Fibroblast of lung (primary cell): ENCODE data around the gene SPATA6L. TPM values are rescaled to one million over a fixed set of nuclear protein-coding genes. Genes with fewer than 3 reads are reported as not detected.

Experiments used
- DNase-seq, 2 donors: peaks; one replicate each; pipeline versions ENCODE4 v3.0.0 to v3.0.0-alpha.2; 2010; ENCODE audit warnings: low read depth in 2 of 2
- H2AFZ ChIP-seq: 2 replicates; pipeline ENCODE4 v1.5.1; 2012; ENCODE audit warnings: low read length, control low read depth, inconsistent platforms
- H3K27ac ChIP-seq: 2 replicates; pipeline ENCODE4 v1.5.1; 2011; ENCODE audit warnings: low read length, control low read depth; ENCODE audit not compliant: insufficient read depth
- H3K27me3 ChIP-seq: 2 replicates; pipeline ENCODE4 v1.5.1; 2011; ENCODE audit warnings: mild to moderate bottlenecking, low read length; ENCODE audit not compliant: control insufficient read depth, insufficient read depth
- H3K36me3 ChIP-seq: 2 replicates; pipeline ENCODE4 v1.5.1; 2011; ENCODE audit warnings: low read length; ENCODE audit not compliant: control insufficient read depth, insufficient read depth
- H3K4me1 ChIP-seq: 2 replicates; pipeline ENCODE4 v1.5.1; 2011; ENCODE audit warnings: low read length; ENCODE audit not compliant: control insufficient read depth, insufficient read depth; ENCODE audit errors: extremely low read depth
- H3K4me2 ChIP-seq: 2 replicates; pipeline ENCODE4 v1.5.1; 2011; ENCODE audit warnings: low read length, control low read depth; ENCODE audit not compliant: insufficient read depth; ENCODE audit errors: extremely low read depth
- H3K4me3 ChIP-seq, 4 experiments: fragments of 200-600 bp in 1 of 4; sonication (generic) in 1 of 4; replicated peaks in 1 of 4; 2 replicates each; pipeline ENCODE4 v1.5.1; 2011 to 2016; ENCODE audit warnings: low read length in 4 of 4, low read depth in 3 of 4, mild to moderate bottlenecking in 3 of 4, control low read depth in 2 of 4, inconsistent platforms in 1 of 4, mixed read lengths in 1 of 4; ENCODE audit not compliant: insufficient read depth in 1 of 4; ENCODE audit errors: control extremely low read depth in 1 of 4
- H3K79me2 ChIP-seq: 2 replicates; pipeline ENCODE4 v1.5.1; 2012; ENCODE audit warnings: mild to moderate bottlenecking, low read length, inconsistent platforms; ENCODE audit not compliant: control insufficient read depth, insufficient read depth
- H3K9ac ChIP-seq: 2 replicates; pipeline ENCODE4 v1.5.1; 2011; ENCODE audit warnings: mild to moderate bottlenecking, low read length, control low read depth; ENCODE audit not compliant: insufficient read depth
- H3K9me3 ChIP-seq: 2 replicates; pipeline ENCODE4 v1.5.1; 2012; ENCODE audit warnings: low read depth, low read length; ENCODE audit not compliant: control insufficient read depth, insufficient read depth
- H4K20me1 ChIP-seq: 2 replicates; pipeline ENCODE4 v1.5.1; 2011; ENCODE audit warnings: low read length; ENCODE audit not compliant: control insufficient read depth, insufficient read depth; ENCODE audit errors: extremely low read depth
- EZH2 ChIP-seq: IDR thresholded peaks from 2 replicates; pipeline ENCODE4 v1.5.1; 2012; ENCODE audit warnings: low read length, control low read depth, mild to moderate bottlenecking; ENCODE audit errors: missing control alignments
- polyA plus RNA-seq, 2 donors: library from polyadenylated mRNA; depleted of rRNA in 1 of 2; stranded (reverse) in 1 of 2; unstranded in 1 of 2; fragments of >200 nt; gene quantifications; 2 replicates each; pipeline ENCODE4 v1.2.1, GENCODE V29; 2011 to 2012; ENCODE audit warnings: missing spikeins in 1 of 2
- total RNA-seq: library from RNA; depleted of rRNA; stranded (reverse); fragments of >200 nt; gene quantifications from 2 replicates; pipeline ENCODE4 v1.2.1, GENCODE V29; 2014
- TF ChIP-seq, protein P1 (sequence below), 2 donors: IDR thresholded peaks in 1 of 2; conservative IDR thresholded peaks in 1 of 2; 1 replicate in 1 of 2; 2 replicates in 1 of 2; pipeline ENCODE4 v1.5.1; 2011 to 2012; ENCODE audit warnings: low read length in 2 of 2, control low read depth in 1 of 2, inconsistent platforms in 1 of 2, low read depth in 1 of 2, mild to moderate bottlenecking in 1 of 2

The SPATA6L gene
- total and polyA plus RNA-seq, 2 donors (not counting 1 experiment from before 2014, with no cell fraction given), result 0.54 to 1.2 TPM

GRCh38 chr9:4600368-4600767 is 65.9 kb downstream of the SPATA6L start:
- H3K4me3 ChIP-seq, result no peak overlapping the region
- DNase-seq, result no peak
- no peak for TF ChIP-seq EZH2
- TF ChIP-seq, protein P1, sequence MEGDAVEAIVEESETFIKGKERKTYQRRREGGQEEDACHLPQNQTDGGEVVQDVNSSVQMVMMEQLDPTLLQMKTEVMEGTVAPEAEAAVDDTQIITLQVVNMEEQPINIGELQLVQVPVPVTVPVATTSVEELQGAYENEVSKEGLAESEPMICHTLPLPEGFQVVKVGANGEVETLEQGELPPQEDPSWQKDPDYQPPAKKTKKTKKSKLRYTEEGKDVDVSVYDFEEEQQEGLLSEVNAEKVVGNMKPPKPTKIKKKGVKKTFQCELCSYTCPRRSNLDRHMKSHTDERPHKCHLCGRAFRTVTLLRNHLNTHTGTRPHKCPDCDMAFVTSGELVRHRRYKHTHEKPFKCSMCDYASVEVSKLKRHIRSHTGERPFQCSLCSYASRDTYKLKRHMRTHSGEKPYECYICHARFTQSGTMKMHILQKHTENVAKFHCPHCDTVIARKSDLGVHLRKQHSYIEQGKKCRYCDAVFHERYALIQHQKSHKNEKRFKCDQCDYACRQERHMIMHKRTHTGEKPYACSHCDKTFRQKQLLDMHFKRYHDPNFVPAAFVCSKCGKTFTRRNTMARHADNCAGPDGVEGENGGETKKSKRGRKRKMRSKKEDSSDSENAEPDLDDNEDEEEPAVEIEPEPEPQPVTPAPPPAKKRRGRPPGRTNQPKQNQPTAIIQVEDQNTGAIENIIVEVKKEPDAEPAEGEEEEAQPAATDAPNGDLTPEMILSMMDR (conservative IDR thresholded peaks at IDR 0.05 in 1 of 2, IDR thresholded peaks at IDR 0.05 in 1 of 2; ENCODE audit: low read depth in 1 of 2, low read length in 2 of 2), result no peak
- H3K9ac ChIP-seq, result no peak overlapping the region
- H3K79me2 ChIP-seq, result no peaks in the 10 kb centered on the region
- no peaks in the 10 kb centered on the region for H3K9me3 ChIP-seq
- H3K36me3 ChIP-seq, result no peaks in the 10 kb centered on the region
- H4K20me1 ChIP-seq, result no peaks in the 10 kb centered on the region
- no peak overlapping the region for H3K27ac ChIP-seq
- H3K4me2 ChIP-seq, result no peak overlapping the region
- H3K4me1 ChIP-seq, result no peaks in the 10 kb centered on the region
- no peak overlapping the region for H2AFZ ChIP-seq
- H3K27me3 ChIP-seq, result no peaks in the 10 kb centered on the region

DNA sequence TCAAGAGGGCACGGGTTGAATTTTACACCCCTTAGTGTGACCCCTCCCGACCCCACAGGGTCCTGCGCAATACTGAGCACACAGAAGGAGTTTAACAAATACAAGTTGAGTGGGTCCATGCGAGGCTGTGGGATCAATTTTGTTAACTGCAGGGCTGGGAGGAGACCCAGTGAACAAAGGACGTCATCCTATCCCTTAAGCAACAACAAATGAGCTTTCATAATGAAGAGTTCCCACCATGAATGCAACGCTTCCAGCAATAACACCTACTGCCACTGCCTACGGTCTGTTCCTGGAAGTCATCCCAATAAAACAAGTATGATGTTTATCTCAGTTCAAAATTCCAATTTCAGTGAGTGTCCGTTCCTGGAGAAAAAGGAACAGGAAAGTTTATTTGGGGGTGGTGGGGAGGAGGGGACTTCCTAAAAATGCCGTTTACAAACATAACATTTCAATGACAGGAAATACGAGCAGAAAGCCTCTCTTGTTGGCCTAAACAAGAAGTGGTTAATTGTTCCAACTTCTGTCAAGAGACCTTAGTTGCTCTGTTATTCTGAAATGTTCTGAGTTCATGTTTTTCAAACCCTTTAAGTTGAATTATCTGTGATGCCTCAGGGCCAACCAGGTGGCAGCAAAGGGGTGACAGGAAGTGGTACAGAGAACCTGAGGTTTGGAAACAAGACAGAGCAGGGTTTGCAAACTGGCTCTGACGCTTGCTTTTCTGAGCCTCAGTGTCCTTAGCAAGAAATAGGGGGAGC is 69.9 kb downstream of the SPATA6L start:
- Histone ChIP-seq H3K79me2 (no peaks in the 10 kb centered on the region), H3K9ac (no peak overlapping the region), H3K27ac (no peak overlapping the region), H3K4me3 (no peak overlapping the region), H2AFZ (no peak overlapping the region), H3K36me3 (no peaks in the 10 kb centered on the region), H3K9me3 (no peaks in the 10 kb centered on the region), H3K27me3 (no peaks in the 10 kb centered on the region), H4K20me1 (no peaks in the 10 kb centered on the region), H3K4me2 (no peak overlapping the region), H3K4me1 (no peaks in the 10 kb centered on the region)
- no peak for DNase-seq
- TF ChIP-seq, protein P1 (conservative IDR thresholded peaks at IDR 0.05 in 1 of 2, IDR thresholded peaks at IDR 0.05 in 1 of 2; ENCODE audit: low read depth in 1 of 2, low read length in 2 of 2), result no peak
- TF ChIP-seq EZH2, result no peak

DNA sequence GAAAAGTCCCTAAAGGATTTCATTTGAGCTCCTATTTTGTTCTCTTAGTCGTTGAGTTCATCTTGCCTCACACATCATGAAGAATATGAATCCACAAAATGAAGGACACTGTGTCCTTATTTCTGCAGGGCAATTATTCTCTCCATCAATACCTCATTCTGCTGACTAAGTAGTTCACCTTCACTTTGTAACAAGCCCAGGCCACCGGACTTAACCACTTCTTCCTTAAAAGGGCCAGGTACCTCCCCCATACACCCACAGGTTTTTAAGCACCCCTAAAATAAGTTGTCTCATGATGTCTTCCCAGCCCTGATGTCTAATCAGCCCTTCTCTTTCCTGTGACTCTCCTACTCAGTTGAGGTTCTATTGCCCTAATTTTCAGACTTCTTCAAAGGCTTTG is 71.3 kb downstream of the SPATA6L start:
- Histone ChIP-seq H3K4me1 (no peaks in the 10 kb centered on the region), H3K4me2 (no peak overlapping the region)

More for the DNA sequence above, 71.3 kb downstream of the SPATA6L start:
- Histone ChIP-seq H3K36me3 (no peaks in the 10 kb centered on the region), H3K9ac (no peak overlapping the region), H3K79me2 (no peaks in the 10 kb centered on the region), H3K4me3 (no peak overlapping the region), H3K27me3 (no peaks in the 10 kb centered on the region), H3K9me3 (no peaks in the 10 kb centered on the region), H3K27ac (no peak overlapping the region), H4K20me1 (no peaks in the 10 kb centered on the region), H2AFZ (no peak overlapping the region)
- TF ChIP-seq EZH2, result no peak
- TF ChIP-seq, protein P1 (conservative IDR thresholded peaks at IDR 0.05 in 1 of 2, IDR thresholded peaks at IDR 0.05 in 1 of 2; ENCODE audit: low read depth in 1 of 2, low read length in 2 of 2), result no peak
- no peak for DNase-seq
